GM12878 (cell line): ENCODE results near the gene JUN. TPM values are rescaled to one million over a fixed set of nuclear protein-coding genes. Genes with fewer than 3 reads are reported as not detected.

Experiments used
- ATAC-seq: fragments of 200-7000 bp; cut with Tn5 transposase; 3 replicates; pipeline ENCODE4 v1.9.1; 2020; ENCODE audit warnings: mild to moderate bottlenecking, moderate library complexity
- BruUV-seq: library from RNA; stranded (reverse); fragments of 400-500 nt; replicated peaks from 2 replicates; lab custom pipeline; 2021; lab: Mats Ljungman, UMichigan
- CTCF ChIA-PET: fragments of 300-600 bp; sonication (Branson Sonifier 250); formaldehyde crosslinking; extraction: SDS; loops from one replicate; lab custom pipeline; 2021; ENCODE audit warnings: inconsistent platforms; lab: Yijun Ruan, JAX
- POLR2A ChIA-PET: fragments of 350-600 bp; formaldehyde crosslinking; extraction: SDS; loops from one replicate; lab custom pipeline; 2021; ENCODE audit warnings: inconsistent platforms; lab: Charles Lee
- RAD21 ChIA-PET: fragments of 300-600 bp; sonication (Branson Sonifier 250); formaldehyde crosslinking; loops from one replicate; lab custom pipeline; 2023; ENCODE audit warnings: antibody characterized with exemption; ENCODE audit not compliant: unreplicated experiment; lab: Charles Lee
- SMC1A ChIA-PET: fragments of 300-600 bp; sonication (Branson Sonifier 250); formaldehyde crosslinking; loops from one replicate; lab custom pipeline; 2023; ENCODE audit not compliant: unreplicated experiment, uncharacterized antibody; lab: Charles Lee
- DNase-seq: peaks from one replicate; pipeline ENCODE4 v3.0.0-alpha.2; 2011; ENCODE audit warnings: low read depth, low spot score
- FAIRE-seq: peaks from 3 replicates; lab custom pipeline; 2011; peaks lifted over from hg19 to GRCh38; lab: Jason Lieb, UNC
- H2AFZ ChIP-seq: 2 replicates; pipeline ENCODE4 v1.6.0; 2011; ENCODE audit warnings: low read depth, low read length, control low read depth; ENCODE audit not compliant: control insufficient read depth
- H3K27ac ChIP-seq: 2 replicates; pipeline ENCODE4 v1.5.1; 2011; ENCODE audit warnings: control low read depth; ENCODE audit not compliant: control insufficient read depth, insufficient read depth
- H3K27me3 ChIP-seq, 2 experiments: replicated peaks in 1 of 2; 2 replicates each; pipeline versions ENCODE4 v1.6.0 to v1.6.1; 2011; ENCODE audit warnings: low read length in 1 of 2; ENCODE audit not compliant: control insufficient read depth in 2 of 2, insufficient read depth in 2 of 2
- H3K36me3 ChIP-seq, 2 experiments: 2 replicates each; pipeline ENCODE4 v1.5.1; 2011; ENCODE audit warnings: low read length in 1 of 2; ENCODE audit not compliant: control insufficient read depth in 2 of 2, insufficient read depth in 2 of 2
- H3K4me1 ChIP-seq: 2 replicates; pipeline ENCODE4 v1.6.1; 2011; ENCODE audit warnings: mild to moderate bottlenecking, low read length, moderate library complexity, mixed read lengths; ENCODE audit not compliant: control insufficient read depth, insufficient read depth
- H3K4me2 ChIP-seq: 2 replicates; pipeline ENCODE4 v1.6.0; 2011; ENCODE audit warnings: control low read depth; ENCODE audit not compliant: control insufficient read depth, insufficient read depth
- H3K4me3 ChIP-seq: fragments of 200-600 bp; sonication (generic); 2 replicates; pipeline ENCODE4 v1.5.1; 2016
- H3K79me2 ChIP-seq: 2 replicates; pipeline ENCODE4 v1.6.0; 2011; ENCODE audit warnings: low read length; ENCODE audit not compliant: control insufficient read depth, insufficient read depth
- H3K9ac ChIP-seq: 2 replicates; pipeline ENCODE4 v1.8.0; 2011; ENCODE audit warnings: low read length, control low read depth, mixed read lengths; ENCODE audit not compliant: control insufficient read depth, insufficient read depth
- H3K9me3 ChIP-seq: replicated peaks from 3 replicates; pipeline ENCODE4 v1.5.1; 2011; ENCODE audit warnings: mild to moderate bottlenecking, low read length; ENCODE audit not compliant: control insufficient read depth, insufficient read depth
- H4K20me1 ChIP-seq: 2 replicates; pipeline ENCODE4 v1.6.0; 2011; ENCODE audit not compliant: control insufficient read depth, insufficient read depth
- BACH1 ChIP-seq: fragments of 450-650 bp; IDR thresholded peaks from 2 replicates; pipeline ENCODE4 v1.6.1; 2017; ENCODE audit warnings: mild to moderate bottlenecking, borderline replicate concordance
- FOS ChIP-seq: IDR thresholded peaks from 3 replicates; pipeline ENCODE4 v1.6.1; 2011; ENCODE audit warnings: borderline replicate concordance; ENCODE audit not compliant: insufficient read length; ENCODE audit errors: extremely low read depth
- HDAC2 ChIP-seq: fragments of 200-600 bp; sonication (generic); IDR thresholded peaks from 2 replicates; pipeline ENCODE4 v1.6.1; 2017
- NR2C2 ChIP-seq: IDR thresholded peaks from 2 replicates; pipeline ENCODE4 v1.6.1; 2011; ENCODE audit warnings: borderline replicate concordance, low read depth; ENCODE audit not compliant: control insufficient read depth, insufficient read length
- SUZ12 ChIP-seq: fragments of 200-600 bp; sonication (generic); IDR thresholded peaks from one replicate; pipeline ENCODE4 v1.6.1; 2018; ENCODE audit warnings: antibody characterized with exemption, mild to moderate bottlenecking; ENCODE audit not compliant: unreplicated experiment
- WGBS: methylation state at CpG from one replicate; pipeline ENCODE4 v1.1.6; 2016; ENCODE audit warnings: low lambda C conversion rate; ENCODE audit not compliant: insufficient replicate concordance, insufficient coverage; ENCODE audit errors: missing lambda C conversion rate; 5-methylcytosine and 5-hydroxymethylcytosine counted together
- in situ Hi-C: fragments of 300-500 bp; cut with MboI; formaldehyde crosslinking; loops from 9 replicates; pipeline ENCODE4 v1.14.3; 2018; ENCODE audit warnings: mixed read lengths
- intact Hi-C: fragments of 100-400 bp; cut with micrococcal nuclease; formaldehyde crosslinking; loops from one replicate; pipeline ENCODE4 v1.14.2; 2022; ENCODE audit not compliant: unreplicated experiment
- polyA plus RNA-seq, 11 experiments: library from polyadenylated mRNA; depleted of rRNA in 4 of 11; unstranded in 6 of 11; stranded (reverse) in 5 of 11; fragments of >200 nt; fragmentation: Nextera tagmentation in 4 of 11; fragmentation: Illumina TruSeq in 1 of 11; extraction: Ambion mirVana in 4 of 11; extraction: Trizol in 1 of 11; gene quantifications; 1 replicate in 1 of 11; 2 replicates in 10 of 11; pipeline versions ENCODE4 v1.2.1 to v1.2.3, GENCODE V29; 2011 to 2016; ENCODE audit warnings: inconsistent platforms in 2 of 11, missing spikeins in 2 of 11, low read depth in 1 of 11
- total RNA-seq, 4 experiments: library from RNA; depleted of rRNA in 3 of 4; stranded (reverse); fragments of >200 nt in 3 of 4; fragmentation: Illumina TruSeq in 1 of 4; extraction: Trizol in 1 of 4; gene quantifications; 2 replicates each; pipeline versions ENCODE4 v1.2.1 to v1.2.3, GENCODE V29; 2013 to 2021

JUN gene
- total and polyA plus RNA-seq, 10 of the 15 experiments (the other 5 are each of a cell fraction or from before 2014, with no cell fraction given), result 0.18 to 8.4 (median 2.8) TPM

GRCh38 chr1:58754683-58755467, 29.0 kb downstream of the JUN start:
- DNase-seq (no peak), ATAC-seq (no peak; the same call in 2 of the 3 replicates), FAIRE-seq (no peak)
- 64% methylated on average over 7 of the region's 7 CpGs for WGBS
- Histone ChIP-seq H3K27me3 (no peaks in the 10 kb centered on the region), H3K4me3 (no peak overlapping the region), H3K9me3 (no peaks in the 10 kb centered on the region; the same call in 2 of the 3 replicates), H3K9ac (no peak overlapping the region), H3K36me3 (no peaks in the 10 kb centered on the region), H3K27ac (no peak overlapping the region), H3K4me2 (no peak overlapping the region), H4K20me1 (no peaks in the 10 kb centered on the region), H3K4me1 (0 out of 2 replicates have a peak, but pooled peaks cover 4% of the 10 kb centered on the region), H2AFZ (peak overlapping the region; percentile 75), H3K79me2 (no peaks in the 10 kb centered on the region)
- RAD21 ChIA-PET, result interaction anchor here (0.5 to 1.2 kb wide), 2 partner anchors 14 to 33 kb away, joined by 3 read pairs; no protein-coding TSS in a partner anchor
- SMC1A ChIA-PET, result interaction anchor here (1.0 to 1.3 kb wide), 3 partner anchors 17 to 1005 kb away, joined by 3 to 10 read pairs (median 3); no protein-coding TSS in a partner anchor
- intact Hi-C loops, result no loop called here
- POLR2A ChIA-PET, result no interaction called here
- no TSS peak for BruUV-seq
- CTCF ChIA-PET, result interaction anchor here (1.0 to 1.5 kb wide), 2 partner anchors 12 to 945 kb away, joined by 3 to 7 read pairs; no protein-coding TSS in a partner anchor
- in situ Hi-C loops, result no loop called here
- no peak for TF ChIP-seq FOS
- TF ChIP-seq HDAC2, result no peak
- TF ChIP-seq BACH1, result no peak
- TF ChIP-seq SUZ12, result no peak
- TF ChIP-seq NR2C2, result no peak
